HepG2 (cell line): ENCODE results near the gene OTP. TPM values are rescaled to one million over a fixed set of nuclear protein-coding genes. Genes with fewer than 3 reads are reported as not detected.

ENCODE experiments used
- ATF1 ChIP-seq: IDR thresholded peaks from 2 replicates; pipeline ENCODE4 v1.6.1; 2016; ENCODE audit warnings: mild to moderate bottlenecking, control low read depth
- ESRRA ChIP-seq: sonication (generic); formaldehyde crosslinking; IDR thresholded peaks from 2 replicates; pipeline ENCODE4 v1.5.1; 2020; ENCODE audit warnings: mild to moderate bottlenecking, low read depth, missing genetic modification reagents
- JUND ChIP-seq: sonication (generic); formaldehyde crosslinking; IDR thresholded peaks from 2 replicates; pipeline ENCODE4 v1.8.0; 2022; ENCODE audit warnings: mild to moderate bottlenecking, missing genetic modification reagents
- KLF6 ChIP-seq: IDR thresholded peaks from 2 replicates; pipeline ENCODE4 v1.8.0; 2016; ENCODE audit warnings: missing biosample characterization, missing genetic modification reagents
- MBD4 ChIP-seq: IDR thresholded peaks from 2 replicates; pipeline ENCODE4 v1.6.1; 2012; ENCODE audit warnings: low read length, inconsistent platforms, borderline replicate concordance
- NR1H2 ChIP-seq: sonication (generic); formaldehyde crosslinking; IDR thresholded peaks from 2 replicates; pipeline ENCODE4 v1.8.1; 2022; ENCODE audit warnings: low read depth, missing genetic modification reagents, borderline replicate concordance
- PAXIP1 ChIP-seq: sonication (generic); formaldehyde crosslinking; conservative IDR thresholded peaks from 2 replicates; pipeline ENCODE4 v1.4.0; 2020; ENCODE audit warnings: mild to moderate bottlenecking, missing genetic modification reagents, moderate library complexity
- PHF21A ChIP-seq: sonication (generic); formaldehyde crosslinking; IDR thresholded peaks from 2 replicates; pipeline ENCODE4 v1.5.0; 2020; ENCODE audit warnings: mild to moderate bottlenecking, missing genetic modification reagents
- PHF8 ChIP-seq: sonication (generic); formaldehyde crosslinking; IDR thresholded peaks from 2 replicates; pipeline ENCODE4 v1.5.0; 2020; ENCODE audit warnings: missing genetic modification reagents
- SKI ChIP-seq: fragments of 450-650 bp; IDR thresholded peaks from one replicate; pipeline ENCODE4 v1.6.1; 2018; ENCODE audit warnings: mild to moderate bottlenecking; ENCODE audit not compliant: partially characterized antibody
- TEAD2 ChIP-seq: sonication (generic); formaldehyde crosslinking; IDR thresholded peaks from 2 replicates; pipeline ENCODE4 v1.9.0; 2021; ENCODE audit warnings: missing genetic modification reagents
- XBP1 ChIP-seq: sonication (generic); formaldehyde crosslinking; IDR thresholded peaks from 2 replicates; pipeline ENCODE4 v1.5.0; 2020; ENCODE audit warnings: missing genetic modification reagents
- ZNF205 ChIP-seq: IDR thresholded peaks from 2 replicates; pipeline ENCODE4 v1.6.1; 2018; ENCODE audit warnings: missing biosample characterization, missing genetic modification reagents
- ZNF484 ChIP-seq: sonication (generic); formaldehyde crosslinking; IDR thresholded peaks from 2 replicates; pipeline ENCODE4 v1.5.1; 2020; ENCODE audit warnings: mild to moderate bottlenecking, low read depth, missing genetic modification reagents, borderline replicate concordance
- ZNF513 ChIP-seq: sonication (generic); formaldehyde crosslinking; conservative IDR thresholded peaks from 2 replicates; pipeline ENCODE4 v1.5.0; 2020; ENCODE audit warnings: missing genetic modification reagents
- ZNF577 ChIP-seq: sonication (generic); formaldehyde crosslinking; IDR thresholded peaks from 2 replicates; pipeline ENCODE4 v1.4.0; 2020; ENCODE audit warnings: mild to moderate bottlenecking, low read depth, missing genetic modification reagents, borderline replicate concordance
- ZNF670 ChIP-seq: sonication (generic); formaldehyde crosslinking; IDR thresholded peaks from 2 replicates; pipeline ENCODE4 v1.8.0; 2022; ENCODE audit warnings: mild to moderate bottlenecking, missing genetic modification reagents, borderline replicate concordance
- ZNF724P ChIP-seq: sonication (generic); formaldehyde crosslinking; IDR thresholded peaks from 2 replicates; pipeline ENCODE4 v1.8.0; 2022; ENCODE audit warnings: missing genetic modification reagents, borderline replicate concordance
- ZSCAN21 ChIP-seq: sonication (generic); formaldehyde crosslinking; IDR thresholded peaks from 2 replicates; pipeline ENCODE4 v1.8.0; 2022; ENCODE audit warnings: mild to moderate bottlenecking, missing genetic modification reagents, moderate library complexity, borderline replicate concordance
- polyA plus RNA-seq, 8 experiments: library from polyadenylated mRNA; depleted of rRNA in 3 of 8; stranded (reverse) in 7 of 8; unstranded in 1 of 8; fragments of >200 nt; fragmentation: Illumina TruSeq in 4 of 8; extraction: Trizol in 4 of 8; gene quantifications; 2 replicates each; pipeline versions ENCODE4 v1.2.1 to v1.2.3, GENCODE V29; 2011 to 2016; ENCODE audit warnings: low read depth in 4 of 8, missing spikeins in 1 of 8, mixed read lengths in 1 of 8; ENCODE audit not compliant: insufficient read depth in 1 of 8
- total RNA-seq, 5 experiments: library from RNA; depleted of rRNA; stranded (reverse); fragments of >200 nt; fragmentation: Illumina TruSeq; extraction: Trizol; gene quantifications; 2 replicates each; pipeline ENCODE4 v1.2.3, GENCODE V29; 2016; ENCODE audit warnings: low read depth in 1 of 5
- TF ChIP-seq, protein P1 (sequence below): sonication (generic); formaldehyde crosslinking; conservative IDR thresholded peaks from 2 replicates; pipeline ENCODE4 v1.8.0; 2022; ENCODE audit warnings: low read depth, missing genetic modification reagents
- TF ChIP-seq, protein P2 (sequence below): sonication (generic); formaldehyde crosslinking; IDR thresholded peaks from 2 replicates; pipeline ENCODE4 v1.4.0; 2020; ENCODE audit warnings: low read depth, missing genetic modification reagents

The OTP gene
- total and polyA plus RNA-seq, 2 of the 13 experiments (the other 11 are each of a cell fraction or from before 2014, with no cell fraction given) = not detected

DNA sequence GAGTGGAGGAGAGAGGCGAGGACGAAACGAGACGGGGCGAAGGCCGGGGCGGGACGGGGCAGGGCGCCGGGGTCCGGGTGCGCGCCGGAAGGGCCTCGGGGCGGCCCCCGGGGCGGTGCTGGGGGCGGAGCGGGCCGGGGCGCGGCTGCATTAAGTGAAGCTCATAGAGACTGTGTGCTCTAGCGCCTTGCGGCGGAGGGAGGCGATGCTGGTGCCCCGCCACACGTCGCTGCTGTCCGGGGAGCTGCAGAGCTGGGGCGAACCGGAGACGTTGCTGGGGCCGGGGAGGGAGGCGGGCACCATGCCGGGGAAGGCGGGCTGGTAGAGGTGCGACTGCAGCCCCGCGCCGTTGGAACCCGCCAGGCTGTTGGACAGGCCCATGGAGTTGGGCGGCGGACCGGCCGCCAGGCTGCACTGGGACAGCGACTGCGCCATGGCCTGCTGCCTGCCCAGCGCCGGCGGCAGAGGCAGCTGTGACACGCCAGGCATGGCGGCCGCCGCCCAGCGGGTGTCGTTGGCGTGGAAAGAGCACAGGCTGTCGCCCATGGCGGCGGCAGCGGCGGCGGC is 8.3 kb downstream of the OTP start (continued):
- TF ChIP-seq KLF6 (CRISPR knock-in tag) (no peak), ZNF670 (CRISPR knock-in tag) (no peak), ZNF484 (no peak), ZNF205 (CRISPR knock-in tag) (no peak), ATF1 (CRISPR knock-in tag) (no peak), PAXIP1 (CRISPR knock-in tag) (no peak), ZSCAN21 (CRISPR knock-in tag) (no peak), XBP1 (no peak), TEAD2 (no peak), ZNF577 (CRISPR knock-in tag) (no peak), NR1H2 (no peak), PHF21A (CRISPR knock-in tag) (no peak), PHF8 (no peak), JUND (no peak), ESRRA (CRISPR knock-in tag) (no peak), MBD4 (no peak), ZNF724P (CRISPR knock-in tag) (no peak; the same call in 1 of the 2 replicates), ZNF513 (CRISPR knock-in tag) (no peak), SKI (no peak)
- TF ChIP-seq, protein P1, sequence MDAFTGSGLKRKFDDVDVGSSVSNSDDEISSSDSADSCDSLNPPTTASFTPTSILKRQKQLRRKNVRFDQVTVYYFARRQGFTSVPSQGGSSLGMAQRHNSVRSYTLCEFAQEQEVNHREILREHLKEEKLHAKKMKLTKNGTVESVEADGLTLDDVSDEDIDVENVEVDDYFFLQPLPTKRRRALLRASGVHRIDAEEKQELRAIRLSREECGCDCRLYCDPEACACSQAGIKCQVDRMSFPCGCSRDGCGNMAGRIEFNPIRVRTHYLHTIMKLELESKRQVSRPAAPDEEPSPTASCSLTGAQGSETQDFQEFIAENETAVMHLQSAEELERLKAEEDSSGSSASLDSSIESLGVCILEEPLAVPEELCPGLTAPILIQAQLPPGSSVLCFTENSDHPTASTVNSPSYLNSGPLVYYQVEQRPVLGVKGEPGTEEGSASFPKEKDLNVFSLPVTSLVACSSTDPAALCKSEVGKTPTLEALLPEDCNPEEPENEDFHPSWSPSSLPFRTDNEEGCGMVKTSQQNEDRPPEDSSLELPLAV (CRISPR knock-in tag) = no peak
- TF ChIP-seq, protein P2, sequence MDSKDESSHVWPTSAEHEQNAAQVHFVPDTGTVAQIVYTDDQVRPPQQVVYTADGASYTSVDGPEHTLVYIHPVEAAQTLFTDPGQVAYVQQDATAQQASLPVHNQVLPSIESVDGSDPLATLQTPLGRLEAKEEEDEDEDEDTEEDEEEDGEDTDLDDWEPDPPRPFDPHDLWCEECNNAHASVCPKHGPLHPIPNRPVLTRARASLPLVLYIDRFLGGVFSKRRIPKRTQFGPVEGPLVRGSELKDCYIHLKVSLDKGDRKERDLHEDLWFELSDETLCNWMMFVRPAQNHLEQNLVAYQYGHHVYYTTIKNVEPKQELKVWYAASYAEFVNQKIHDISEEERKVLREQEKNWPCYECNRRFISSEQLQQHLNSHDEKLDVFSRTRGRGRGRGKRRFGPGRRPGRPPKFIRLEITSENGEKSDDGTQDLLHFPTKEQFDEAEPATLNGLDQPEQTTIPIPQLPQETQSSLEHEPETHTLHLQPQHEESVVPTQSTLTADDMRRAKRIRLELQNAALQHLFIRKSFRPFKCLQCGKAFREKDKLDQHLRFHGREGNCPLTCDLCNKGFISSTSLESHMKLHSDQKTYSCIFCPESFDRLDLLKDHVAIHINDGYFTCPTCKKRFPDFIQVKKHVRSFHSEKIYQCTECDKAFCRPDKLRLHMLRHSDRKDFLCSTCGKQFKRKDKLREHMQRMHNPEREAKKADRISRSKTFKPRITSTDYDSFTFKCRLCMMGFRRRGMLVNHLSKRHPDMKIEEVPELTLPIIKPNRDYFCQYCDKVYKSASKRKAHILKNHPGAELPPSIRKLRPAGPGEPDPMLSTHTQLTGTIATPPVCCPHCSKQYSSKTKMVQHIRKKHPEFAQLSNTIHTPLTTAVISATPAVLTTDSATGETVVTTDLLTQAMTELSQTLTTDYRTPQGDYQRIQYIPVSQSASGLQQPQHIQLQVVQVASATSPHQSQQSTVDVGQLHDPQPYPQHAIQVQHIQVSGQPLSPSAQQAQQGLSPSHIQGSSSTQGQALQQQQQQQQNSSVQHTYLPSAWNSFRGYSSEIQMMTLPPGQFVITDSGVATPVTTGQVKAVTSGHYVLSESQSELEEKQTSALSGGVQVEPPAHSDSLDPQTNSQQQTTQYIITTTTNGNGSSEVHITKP (CRISPR knock-in tag) = no peak
